Activated CD4-positive, alpha-beta memory T cell treated with anti-CD3 and anti-CD28 coated beads for 36 hours (primary cell): ENCODE measurements around the gene PLPPR4. TPM values are rescaled to one million over a fixed set of nuclear protein-coding genes. Genes with fewer than 3 reads are reported as not detected.
"Not testable (repeated sequence)": the region's sequence is repeated elsewhere in the genome, so short reads cannot be mapped to it uniquely, and the experiment has no call there.

Source experiments
- CTCF ChIA-PET: fragments of 350-600 bp; sonication (Branson Sonifier 250); formaldehyde crosslinking; loops from one replicate; lab custom pipeline; 2021; ENCODE audit warnings: antibody characterized with exemption, inconsistent platforms; lab: Charles Lee
- POLR2A ChIA-PET: fragments of 350-600 bp; sonication (Branson Sonifier 250); formaldehyde crosslinking; loops from one replicate; lab custom pipeline; 2021; ENCODE audit warnings: antibody characterized with exemption; lab: Charles Lee
- DNase-seq: peaks from one replicate; pipeline ENCODE4 v3.0.0-alpha.2; 2020
- H3K27ac Mint-ChIP-seq: one replicate; pipeline ENCODE4 v1.8.0; 2021; ENCODE audit warnings: mixed read lengths
- H3K27me3 Mint-ChIP-seq: one replicate; pipeline ENCODE4 v1.8.0; 2021; ENCODE audit warnings: mixed read lengths
- H3K36me3 Mint-ChIP-seq: one replicate; pipeline ENCODE4 v1.8.0; 2021; ENCODE audit warnings: mixed read lengths
- H3K4me1 Mint-ChIP-seq: one replicate; pipeline ENCODE4 v1.8.0; 2021; ENCODE audit warnings: low read depth, mixed read lengths
- H3K4me3 Mint-ChIP-seq: one replicate; pipeline ENCODE4 v1.8.0; 2021; ENCODE audit warnings: mild to moderate bottlenecking, mixed read lengths
- H3K9me3 Mint-ChIP-seq: one replicate; pipeline ENCODE4 v1.8.0; 2021; ENCODE audit warnings: mixed read lengths
- intact Hi-C: fragments of 100-400 bp; cut with micrococcal nuclease; formaldehyde crosslinking; loops from one replicate; pipeline ENCODE4 v1.15.1; 2023
- total RNA-seq, 2 experiments: library from RNA; stranded (reverse); gene quantifications; one replicate each; pipeline ENCODE4 v1.2.3, GENCODE V29; 2021

The PLPPR4 gene
- total RNA-seq, 2 experiments from 2014 or later: not detected

DNA sequence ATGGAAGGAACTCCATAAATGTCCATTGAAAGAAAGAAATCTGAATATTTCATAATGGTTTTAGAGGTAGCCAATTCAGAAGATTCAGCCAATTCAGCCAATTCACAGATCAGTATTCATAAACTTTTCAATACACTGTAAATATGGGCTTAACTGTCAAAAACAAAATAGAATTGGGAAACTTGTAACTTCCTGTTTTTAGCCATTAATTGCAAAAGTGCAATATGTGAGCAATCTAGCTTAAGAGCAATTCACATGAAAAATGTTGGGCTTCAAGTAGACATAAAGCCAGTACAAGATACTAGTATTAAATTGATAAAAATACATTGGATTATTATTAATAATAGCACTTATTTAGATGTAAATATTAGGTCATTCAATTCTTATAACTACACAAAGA is 27.5 kb upstream of the PLPPR4 start:
- no peak overlapping the region for H3K27ac Mint-ChIP-seq
- no peaks in the 10 kb centered on the region for H3K9me3 Mint-ChIP-seq
- H3K4me3 Mint-ChIP-seq: no peak overlapping the region
- ChIA-PET POLR2A (no interaction called here), CTCF (no interaction called here)
- no peaks in the 10 kb centered on the region for H3K27me3 Mint-ChIP-seq
- intact Hi-C loops: no loop called here
- DNase-seq: no peak
- no peaks in the 10 kb centered on the region for H3K36me3 Mint-ChIP-seq
- H3K4me1 Mint-ChIP-seq: no peaks in the 10 kb centered on the region

DNA sequence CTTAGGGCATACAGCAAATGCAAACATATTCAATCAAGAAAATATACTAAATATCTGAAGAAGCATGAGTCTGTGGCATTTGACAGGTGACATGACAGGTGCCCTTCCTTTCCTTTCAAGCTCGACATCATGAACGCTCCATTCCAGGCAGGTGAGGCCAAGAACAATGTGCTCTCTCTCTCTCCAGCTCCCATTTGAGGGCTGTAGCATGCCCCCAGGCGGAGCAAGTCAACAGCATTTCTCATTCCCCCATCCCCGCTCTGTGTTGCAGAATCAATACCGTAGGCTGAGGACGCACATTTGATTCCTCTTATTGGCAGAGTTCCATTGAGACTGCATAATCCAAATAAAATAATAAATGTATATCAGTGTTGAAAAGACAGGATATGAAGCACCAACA is 24.6 kb upstream of the PLPPR4 start:
- POLR2A ChIA-PET: no interaction called here

DNA sequence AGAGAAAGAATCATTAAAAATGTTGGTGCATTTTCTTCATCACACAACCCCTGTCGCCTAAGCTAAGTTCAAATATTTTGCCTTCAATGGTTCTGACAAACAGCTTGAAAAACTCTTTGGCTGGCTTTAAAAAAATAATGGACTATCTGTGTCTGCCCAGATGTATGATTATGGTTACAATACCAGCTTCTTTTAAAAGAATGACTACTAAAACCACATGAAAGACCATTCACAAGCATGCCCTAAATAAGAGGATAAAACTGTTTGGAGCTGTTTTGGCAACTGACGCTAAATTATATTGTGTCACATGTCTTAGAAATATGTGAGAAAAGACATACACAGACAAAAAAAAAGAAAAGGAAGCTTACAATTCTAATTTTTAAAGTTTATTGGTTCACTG is 23.7 kb upstream of the PLPPR4 start:
- no peak overlapping the region for H3K4me3 Mint-ChIP-seq
- H3K4me1 Mint-ChIP-seq: no peaks in the 10 kb centered on the region
- no peak for DNase-seq
- no peak overlapping the region for H3K27ac Mint-ChIP-seq
- ChIA-PET CTCF (no interaction called here), POLR2A (no interaction called here)
- H3K36me3 Mint-ChIP-seq: no peaks in the 10 kb centered on the region
- H3K9me3 Mint-ChIP-seq: peaks cover 7% of the 10 kb centered on the region
- intact Hi-C loops: no loop called here
- H3K27me3 Mint-ChIP-seq: peaks cover 2% of the 10 kb centered on the region

More for the DNA sequence above, 24.6 kb upstream of the PLPPR4 start:
- CTCF ChIA-PET: no interaction called here
- intact Hi-C loops: no loop called here
- Mint-ChIP-seq H3K27ac (no peak overlapping the region), H3K9me3 (no peaks in the 10 kb centered on the region), H3K4me1 (no peaks in the 10 kb centered on the region), H3K27me3 (peaks cover 2% of the 10 kb centered on the region), H3K36me3 (no peaks in the 10 kb centered on the region), H3K4me3 (no peak overlapping the region)
- no peak for DNase-seq

DNA sequence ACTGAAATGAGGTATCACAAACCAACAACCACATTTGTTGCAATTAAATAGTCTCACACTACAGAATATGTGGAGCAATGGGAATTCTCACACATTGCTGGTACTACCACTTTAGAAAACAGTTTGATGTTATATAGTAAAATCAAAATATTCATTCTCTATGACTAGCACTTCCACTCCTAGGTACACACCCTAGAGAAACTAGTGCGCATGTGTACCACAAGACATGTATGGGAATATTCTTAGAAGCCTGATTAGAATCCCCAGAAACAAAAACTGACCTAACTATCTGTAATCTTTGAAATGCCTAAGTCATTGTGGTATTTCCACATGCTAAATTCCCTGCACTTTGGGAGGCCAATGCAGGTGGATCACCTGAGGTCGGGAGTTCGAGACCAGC is 18.1 kb upstream of the PLPPR4 start:
- H3K36me3 Mint-ChIP-seq: no peaks in the 10 kb centered on the region
- no peak overlapping the region for H3K27ac Mint-ChIP-seq
- H3K9me3 Mint-ChIP-seq: peaks cover 7% of the 10 kb centered on the region
- intact Hi-C loops: no loop called here
- ChIA-PET POLR2A (no interaction called here), CTCF (no interaction called here)
- DNase-seq: no peak
- no peaks in the 10 kb centered on the region for H3K4me1 Mint-ChIP-seq
- peaks cover 3% of the 10 kb centered on the region for H3K27me3 Mint-ChIP-seq
- no peak overlapping the region for H3K4me3 Mint-ChIP-seq

DNA sequence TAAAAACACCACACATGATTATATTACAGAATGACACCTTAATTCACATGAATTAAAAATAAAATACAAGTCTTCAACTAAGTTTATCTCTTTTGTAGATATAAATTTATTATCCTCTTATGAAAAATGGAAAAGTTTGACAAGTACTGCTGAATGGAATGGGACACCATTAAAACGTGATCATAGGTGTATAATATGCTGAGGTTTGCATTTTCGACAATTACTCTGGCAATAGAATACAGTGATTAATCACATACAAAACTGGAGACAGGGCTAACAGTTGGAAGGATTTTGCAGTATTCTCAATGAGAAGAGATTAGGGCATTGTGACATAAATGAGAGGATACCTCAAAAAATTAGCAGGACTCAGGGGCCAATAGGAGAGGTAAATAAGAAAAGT is 17.1 kb upstream of the PLPPR4 start:
- Mint-ChIP-seq H3K9me3 (peaks cover 7% of the 10 kb centered on the region), H3K4me1 (no peaks in the 10 kb centered on the region), H3K4me3 (no peak overlapping the region), H3K27me3 (peaks cover 5% of the 10 kb centered on the region), H3K27ac (no peak overlapping the region), H3K36me3 (no peaks in the 10 kb centered on the region)
- intact Hi-C loops: no loop called here
- DNase-seq: no peak
- CTCF ChIA-PET: no interaction called here
- POLR2A ChIA-PET: no interaction called here

DNA sequence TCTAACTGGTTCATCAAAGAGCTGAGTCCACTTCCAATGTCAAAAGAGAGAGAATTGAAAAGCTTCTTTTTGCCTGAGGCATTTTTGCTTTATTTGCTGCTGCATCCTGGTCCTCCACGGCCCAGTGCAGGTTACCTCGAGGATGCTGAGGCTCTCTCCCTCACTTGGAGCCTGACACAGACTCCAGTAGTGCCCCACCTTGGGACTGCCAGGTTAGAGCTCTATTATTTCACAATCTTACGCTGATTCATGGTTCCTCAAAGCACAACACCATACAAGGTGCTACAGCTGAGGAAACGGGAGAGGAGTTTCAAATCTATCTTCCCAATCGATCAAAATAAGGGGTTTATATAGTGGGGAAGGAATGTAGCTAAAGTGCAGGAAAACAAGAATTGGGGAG is 13.6 kb upstream of the PLPPR4 start:
- Mint-ChIP-seq H3K36me3 (no peaks in the 10 kb centered on the region), H3K27me3 (peaks cover 3% of the 10 kb centered on the region), H3K4me1 (no peaks in the 10 kb centered on the region), H3K9me3 (no peaks in the 10 kb centered on the region), H3K27ac (no peak overlapping the region), H3K4me3 (no peak overlapping the region)
- intact Hi-C loops: no loop called here
- ChIA-PET CTCF (no interaction called here), POLR2A (no interaction called here)
- no peak for DNase-seq

DNA sequence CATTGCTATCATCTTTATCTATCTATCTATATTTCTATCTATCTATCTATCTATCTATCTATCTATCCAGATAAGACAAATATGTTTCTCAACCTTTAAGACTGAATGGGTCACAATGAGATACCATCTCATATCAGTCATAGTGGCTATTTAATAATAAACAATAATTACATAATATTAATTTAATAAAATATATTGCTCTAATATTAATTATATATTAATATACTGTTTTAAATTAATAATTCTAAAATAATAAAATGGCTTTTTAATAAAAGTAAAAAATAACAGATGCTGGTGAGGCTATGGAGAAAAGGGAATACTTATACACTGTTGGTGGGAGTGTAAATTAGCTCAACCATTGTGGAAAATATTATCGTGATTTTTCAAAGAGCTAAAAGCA is 13.0 kb upstream of the PLPPR4 start:
- H3K4me3 Mint-ChIP-seq: no peak overlapping the region
- no peaks in the 10 kb centered on the region for H3K36me3 Mint-ChIP-seq
- peaks cover 3% of the 10 kb centered on the region for H3K27me3 Mint-ChIP-seq
- CTCF ChIA-PET: no interaction called here
- POLR2A ChIA-PET: no interaction called here
- DNase-seq: no peak
- H3K9me3 Mint-ChIP-seq: no peaks in the 10 kb centered on the region
- intact Hi-C loops: no loop called here
- H3K27ac Mint-ChIP-seq: no peak overlapping the region
- H3K4me1 Mint-ChIP-seq: no peaks in the 10 kb centered on the region

DNA sequence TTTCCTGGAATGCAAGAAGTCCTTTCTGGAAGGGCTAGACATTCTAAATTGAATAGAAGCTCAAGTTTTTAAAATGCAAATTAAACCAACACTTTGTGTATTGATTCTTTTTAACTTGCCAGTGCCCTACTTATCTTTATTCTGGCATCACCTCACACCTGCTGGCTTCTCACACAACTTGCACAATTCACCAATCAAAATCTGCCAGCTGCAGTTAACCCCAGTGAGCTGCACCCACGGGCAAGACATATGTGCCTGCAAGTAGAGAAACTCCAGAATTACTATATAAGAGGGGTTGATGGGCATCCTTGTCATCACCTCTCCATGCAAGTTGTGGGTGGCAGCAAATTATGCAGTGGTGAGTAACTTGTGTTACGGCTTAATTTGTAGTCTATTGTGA is 11.7 kb upstream of the PLPPR4 start:
- no peaks in the 10 kb centered on the region for H3K4me1 Mint-ChIP-seq
- CTCF ChIA-PET: interaction anchor here (1.1 kb wide), 1 partner anchor 11 kb away, joined by 3 read pairs; the partner anchor contains the start of gene PLPPR4
- peaks cover 3% of the 10 kb centered on the region for H3K27me3 Mint-ChIP-seq
- H3K27ac Mint-ChIP-seq: no peak overlapping the region
- H3K4me3 Mint-ChIP-seq: no peak overlapping the region
- DNase-seq: no peak
- H3K36me3 Mint-ChIP-seq: no peaks in the 10 kb centered on the region
- POLR2A ChIA-PET: no interaction called here
- intact Hi-C loops: no loop called here
- no peaks in the 10 kb centered on the region for H3K9me3 Mint-ChIP-seq

DNA sequence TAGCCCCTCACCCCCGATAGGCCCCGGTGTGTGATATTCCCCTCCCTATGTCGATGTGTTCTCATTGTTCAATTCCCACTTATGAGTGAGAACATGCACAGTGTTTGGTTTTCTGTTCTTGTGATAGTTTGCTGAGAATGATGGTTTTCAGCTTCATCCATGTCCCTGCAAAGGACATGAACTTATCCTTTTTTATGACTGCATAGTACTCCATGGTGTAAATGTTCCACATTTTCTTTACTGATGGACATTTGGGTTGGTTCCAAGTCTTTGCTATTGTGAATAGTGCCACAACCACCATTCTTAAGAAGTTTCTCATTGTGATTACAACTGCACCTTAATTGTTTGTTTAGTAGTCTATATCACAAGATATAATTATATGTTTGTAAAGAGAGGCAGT is 3.9 kb upstream of the PLPPR4 start:
- POLR2A ChIA-PET, CTCF ChIA-PET, H3K9me3 Mint-ChIP-seq, DNase-seq, intact Hi-C loops, H3K4me1 Mint-ChIP-seq, H3K27ac Mint-ChIP-seq, H3K4me3 Mint-ChIP-seq, H3K36me3 Mint-ChIP-seq: not testable (repeated sequence)
- peaks cover 25% of the 10 kb centered on the region for H3K27me3 Mint-ChIP-seq

DNA sequence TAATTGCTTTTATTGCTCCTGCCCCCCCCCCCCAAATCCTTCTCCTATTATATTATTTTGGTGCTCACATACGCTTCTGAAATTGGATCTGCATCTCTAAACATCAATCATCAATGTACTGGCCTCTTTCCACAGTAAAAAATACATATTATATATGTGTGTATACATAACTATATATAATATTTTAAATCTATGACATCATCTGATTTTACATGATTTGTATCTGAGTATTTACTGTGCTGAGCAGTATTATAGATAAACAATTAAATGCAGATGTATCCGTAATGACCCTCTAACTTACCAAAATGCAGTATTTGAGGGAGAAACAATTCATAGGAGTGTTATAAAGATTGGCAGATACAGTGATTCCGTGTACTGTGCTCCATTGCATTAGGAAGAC is 832 bp downstream of the PLPPR4 start:
- Mint-ChIP-seq H3K36me3 (no peaks in the 10 kb centered on the region), H3K4me1 (peaks cover 7% of the 10 kb centered on the region), H3K4me3 (no peak overlapping the region), H3K27ac (no peak overlapping the region), H3K9me3 (peaks cover 2% of the 10 kb centered on the region), H3K27me3 (peaks cover 42% of the 10 kb centered on the region)
- ChIA-PET POLR2A (no interaction called here), CTCF (no interaction called here)
- intact Hi-C loops: no loop called here
- DNase-seq: no peak

DNA sequence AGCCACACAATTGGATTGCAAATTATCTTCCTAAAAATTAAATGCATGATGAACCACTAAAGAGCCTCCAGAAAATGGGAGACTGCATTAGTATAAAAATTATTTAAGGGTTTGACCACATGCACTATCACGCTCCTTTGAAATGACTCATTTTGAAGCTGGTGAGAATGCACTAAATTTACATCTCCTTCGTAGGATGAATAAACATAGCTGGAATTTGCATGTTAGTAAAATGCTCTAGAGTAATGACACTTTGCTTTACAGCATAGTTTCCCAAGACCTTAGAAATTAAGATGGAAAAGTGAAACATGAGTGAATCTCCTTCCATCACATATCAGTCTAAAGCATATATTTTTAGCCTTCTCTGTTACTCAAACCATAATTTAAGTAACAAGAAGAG is 2.4 kb downstream of the PLPPR4 start:
- Mint-ChIP-seq H3K4me1 (peaks cover 7% of the 10 kb centered on the region), H3K4me3 (no peak overlapping the region), H3K36me3 (no peaks in the 10 kb centered on the region), H3K9me3 (peaks cover 2% of the 10 kb centered on the region), H3K27ac (no peak overlapping the region), H3K27me3 (peaks cover 42% of the 10 kb centered on the region)
- ChIA-PET POLR2A (no interaction called here), CTCF (no interaction called here)
- intact Hi-C loops: no loop called here
- DNase-seq: no peak

DNA sequence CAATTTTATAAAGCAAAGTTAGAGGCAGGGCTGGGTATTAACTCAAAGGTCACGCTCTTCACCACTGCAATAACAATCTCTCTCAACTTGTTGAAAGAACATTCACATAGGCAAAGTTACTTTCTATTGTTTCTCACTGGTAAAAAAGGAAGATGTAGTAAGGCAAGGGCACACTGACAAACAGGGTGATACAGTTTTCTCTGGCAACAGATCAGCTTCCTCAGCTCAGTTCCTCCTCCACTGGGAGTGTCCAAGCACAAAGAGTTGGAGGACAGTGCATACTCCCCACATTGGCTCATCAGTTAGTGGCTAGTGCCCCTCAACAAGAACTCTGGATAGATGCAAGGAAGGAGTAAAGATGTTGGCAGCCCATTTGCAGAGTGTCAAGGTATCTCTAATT is 3.7 kb downstream of the PLPPR4 start:
- Mint-ChIP-seq H3K27me3 (peaks cover 34% of the 10 kb centered on the region), H3K36me3 (no peaks in the 10 kb centered on the region), H3K9me3 (peaks cover 2% of the 10 kb centered on the region), H3K4me1 (peaks cover 7% of the 10 kb centered on the region), H3K4me3 (no peak overlapping the region), H3K27ac (no peak overlapping the region)
- CTCF ChIA-PET: no interaction called here
- no peak for DNase-seq
- intact Hi-C loops: no loop called here
- POLR2A ChIA-PET: no interaction called here

DNA sequence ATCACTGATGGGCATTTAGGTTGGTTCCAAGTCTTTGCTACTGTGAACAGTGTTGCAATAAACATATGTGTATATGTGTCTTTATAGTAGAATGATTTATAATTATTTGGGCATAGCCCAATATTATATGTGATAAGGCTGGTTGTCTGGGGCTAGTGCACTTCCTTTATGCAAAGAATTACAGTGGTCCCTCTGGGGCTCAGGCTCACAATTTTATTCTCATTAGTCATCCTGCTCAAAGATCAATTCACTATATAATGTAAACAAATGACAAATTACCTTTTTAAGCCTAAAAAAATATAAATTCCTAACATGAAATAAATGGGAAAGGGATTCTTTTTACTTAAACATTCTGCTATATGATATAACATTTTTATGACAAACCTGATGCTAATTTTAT is 5.0 kb downstream of the PLPPR4 start:
- H3K36me3 Mint-ChIP-seq: no peaks in the 10 kb centered on the region

DNA sequence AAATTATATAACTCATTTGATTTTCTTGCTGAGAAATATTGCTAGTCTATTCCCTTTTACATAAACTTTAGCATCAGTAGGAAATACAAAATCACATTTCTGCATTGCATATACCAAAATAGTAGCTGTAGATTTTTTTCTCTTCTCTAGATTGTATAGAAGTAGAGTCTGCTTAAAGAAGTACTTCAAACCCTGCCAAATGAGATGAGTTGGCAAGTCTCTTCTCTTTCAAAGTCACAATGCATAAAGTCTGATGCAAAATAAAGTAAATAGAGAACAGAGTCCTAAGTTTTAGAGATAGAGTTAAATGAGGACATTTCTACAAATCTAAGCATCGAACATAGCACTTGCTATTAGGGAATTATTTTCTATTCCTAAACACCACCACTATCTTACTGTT is 6.4 kb downstream of the PLPPR4 start:
- H3K9me3 Mint-ChIP-seq: peaks cover 9% of the 10 kb centered on the region
- H3K4me1 Mint-ChIP-seq: no peaks in the 10 kb centered on the region
- H3K27ac Mint-ChIP-seq: no peak overlapping the region
- CTCF ChIA-PET: no interaction called here
- no peak for DNase-seq
- POLR2A ChIA-PET: no interaction called here
- no peak overlapping the region for H3K4me3 Mint-ChIP-seq
- H3K27me3 Mint-ChIP-seq: peaks cover 14% of the 10 kb centered on the region
- intact Hi-C loops: no loop called here
- H3K36me3 Mint-ChIP-seq: no peaks in the 10 kb centered on the region

More for the DNA sequence above, 5.0 kb downstream of the PLPPR4 start:
- DNase-seq: no peak
- H3K9me3 Mint-ChIP-seq: peaks cover 9% of the 10 kb centered on the region
- no peak overlapping the region for H3K4me3 Mint-ChIP-seq
- ChIA-PET POLR2A (no interaction called here), CTCF (no interaction called here)
- H3K27me3 Mint-ChIP-seq: peaks cover 23% of the 10 kb centered on the region
- H3K27ac Mint-ChIP-seq: no peak overlapping the region
- intact Hi-C loops: no loop called here
- peaks cover 3% of the 10 kb centered on the region for H3K4me1 Mint-ChIP-seq
